Measurements from ENCODE around the gene TLE5.
"Not testable (repeated sequence)": the region's sequence is repeated elsewhere in the genome, so short reads cannot be mapped to it uniquely, and the experiment has no call there.

Gene TLE5

GRCh38 chr19:3060857-3061181, 1.5 kb downstream of the TLE5 start:
- no peak for DNase-seq

GRCh38 chr19:3059653-3060052, 2.6 kb downstream of the TLE5 start:
- DNase-seq = no peak

GRCh38 chr19:3058821-3059314, 3.4 kb downstream of the TLE5 start:
- DNase-seq = no peak

- no peak for DNase-seq
Measured at GRCh38 chr19:3058009-3058820, 4.1 kb downstream of the TLE5 start.

GRCh38 chr19:3057275-3057714, 5.0 kb downstream of the TLE5 start:
- DNase-seq = no peak

- no peak for DNase-seq
Measured at GRCh38 chr19:3056417-3057088, 5.7 kb downstream of the TLE5 start.

- no peak for DNase-seq
Measured at GRCh38 chr19:3055741-3056416, 6.4 kb downstream of the TLE5 start.

GRCh38 chr19:3054972-3055740, 7.1 kb downstream of the TLE5 start:
- DNase-seq = no peak

GRCh38 chr19:3054265-3054971, 7.9 kb downstream of the TLE5 start:
- no peak for DNase-seq

- DNase-seq = no peak
Measured at GRCh38 chr19:3053780-3054179, 8.5 kb downstream of the TLE5 start.

- DNase-seq = no peak
Measured at GRCh38 chr19:3053218-3053621, 9.1 kb downstream of the TLE5 start.

GRCh38 chr19:3050016-3050415, 12.3 kb downstream of the TLE5 start:
- DNase-seq = not testable (repeated sequence)

- DNase-seq = no peak
Measured at GRCh38 chr19:3049089-3049488, 13.2 kb downstream of the TLE5 start.

GRCh38 chr19:3048190-3048533, 14.1 kb downstream of the TLE5 start:
- DNase-seq = no peak

- peak in 1 of 2 experiments; percentile 17 for DNase-seq
Measured at GRCh38 chr19:3047496-3048189, 14.7 kb downstream of the TLE5 start.

- no peak for DNase-seq
Measured at GRCh38 chr19:3046698-3047495, 15.4 kb downstream of the TLE5 start.

GRCh38 chr19:3045885-3046697, 16.2 kb downstream of the TLE5 start:
- no peak for DNase-seq

- DNase-seq = no peak
Measured at GRCh38 chr19:3045191-3045590, 17.1 kb downstream of the TLE5 start.

GRCh38 chr19:3042621-3043267, 19.6 kb downstream of the TLE5 start:
- no peak for DNase-seq
